Keratinocyte (primary cell): ENCODE measurements around the gene TMEM150A. TPM values are rescaled to one million over a fixed set of nuclear protein-coding genes. Genes with fewer than 3 reads are reported as not detected.

Experiments
- DNase-seq: peaks from one replicate; pipeline ENCODE4 v3.0.0-alpha.2; 2011; ENCODE audit warnings: low read depth, missing footprints, low spot score
- FAIRE-seq: peaks from 2 replicates; lab custom pipeline; 2011; peaks lifted over from hg19 to GRCh38; lab: Jason Lieb, UNC
- H2AFZ ChIP-seq: 2 replicates; pipeline ENCODE4 v1.6.0; 2012; ENCODE audit warnings: low read length, control low read depth, inconsistent platforms; ENCODE audit not compliant: control insufficient read depth
- H3K27ac ChIP-seq: 2 replicates; pipeline ENCODE4 v1.5.1; 2011; ENCODE audit warnings: low read length; ENCODE audit not compliant: control insufficient read depth, insufficient read depth
- H3K27me3 ChIP-seq: 3 replicates; pipeline ENCODE4 v1.6.0; 2011; ENCODE audit warnings: low read length; ENCODE audit not compliant: control insufficient read depth, insufficient read depth; ENCODE audit errors: extremely low read depth
- H3K36me3 ChIP-seq, 2 experiments: 2 replicates in 1 of 2; 3 replicates in 1 of 2; pipeline ENCODE4 v1.5.1; 2011; ENCODE audit warnings: low read length in 2 of 2, mild to moderate bottlenecking in 1 of 2; ENCODE audit not compliant: control insufficient read depth in 2 of 2, insufficient read depth in 2 of 2; ENCODE audit errors: extremely low read depth in 1 of 2
- H3K4me1 ChIP-seq: 3 replicates; pipeline ENCODE4 v1.5.1; 2011; ENCODE audit warnings: low read length; ENCODE audit not compliant: control insufficient read depth, insufficient read depth; ENCODE audit errors: extremely low read depth
- H3K4me2 ChIP-seq: 3 replicates; pipeline ENCODE4 v1.6.0; 2011; ENCODE audit warnings: low read depth, low read length; ENCODE audit not compliant: control insufficient read depth, insufficient read depth; ENCODE audit errors: extremely low read depth
- H3K4me3 ChIP-seq, 3 experiments: fragments of 200-600 bp in 1 of 3; sonication (generic) in 1 of 3; 2 replicates in 2 of 3; 3 replicates in 1 of 3; pipeline ENCODE4 v1.5.1; 2011 to 2016; ENCODE audit warnings: low read length in 3 of 3, mild to moderate bottlenecking in 3 of 3, control low read depth in 2 of 3, inconsistent platforms in 1 of 3, low read depth in 1 of 3, mixed read lengths in 1 of 3, mixed run types in 1 of 3, moderate library complexity in 1 of 3; ENCODE audit not compliant: control insufficient read depth in 2 of 3, insufficient read depth in 2 of 3; ENCODE audit errors: extremely low read depth in 1 of 3
- H3K79me2 ChIP-seq: 2 replicates; pipeline ENCODE4 v1.6.0; 2012; ENCODE audit warnings: low read length; ENCODE audit not compliant: control insufficient read depth, insufficient read depth
- H3K9ac ChIP-seq: 3 replicates; pipeline ENCODE4 v1.6.0; 2011; ENCODE audit warnings: low read length; ENCODE audit not compliant: control insufficient read depth, insufficient read depth; ENCODE audit errors: extremely low read depth
- H3K9me1 ChIP-seq: 3 replicates; pipeline ENCODE4 v1.6.0; 2011; ENCODE audit warnings: low read length; ENCODE audit not compliant: control insufficient read depth, insufficient read depth; ENCODE audit errors: extremely low read depth
- H3K9me3 ChIP-seq: 2 replicates; pipeline ENCODE4 v1.5.1; 2012; ENCODE audit warnings: low read depth, low read length; ENCODE audit not compliant: control insufficient read depth
- H4K20me1 ChIP-seq: 3 replicates; pipeline ENCODE4 v1.6.0; 2011; ENCODE audit warnings: low read length; ENCODE audit not compliant: control insufficient read depth, insufficient read depth; ENCODE audit errors: extremely low read depth
- CTCF ChIP-seq, 3 experiments: IDR thresholded peaks in 1 of 3; conservative IDR thresholded peaks in 1 of 3; optimal IDR thresholded peaks in 1 of 3; 2 replicates in 2 of 3; 3 replicates in 1 of 3; pipeline versions ENCODE3 to v1.5.1; 2011; ENCODE audit warnings: low read length in 3 of 3, mild to moderate bottlenecking in 3 of 3, moderate library complexity in 2 of 3, control low read depth in 1 of 3, inconsistent platforms in 1 of 3; ENCODE audit not compliant: insufficient read depth in 2 of 3; ENCODE audit errors: extremely low read depth in 1 of 3
- EZH2 ChIP-seq: IDR thresholded peaks from one replicate; pipeline ENCODE4 v1.6.1; 2012; ENCODE audit warnings: inconsistent platforms, mild to moderate bottlenecking, low read length, moderate library complexity
- dilution Hi-C: fragments of 300-500 bp; cut with MboI; formaldehyde crosslinking; loops from one replicate; pipeline ENCODE4 v1.7.0; 2020; ENCODE audit warnings: low sequenced_read_pairs; ENCODE audit not compliant: extremely low pct_ligation_motif_present
- polyA plus RNA-seq, 5 experiments: library from polyadenylated mRNA; depleted of rRNA in 3 of 5; stranded (reverse) in 3 of 5; stranded (forward) in 1 of 5; unstranded in 1 of 5; fragments of >200 nt; gene quantifications; 1 replicate in 1 of 5; 2 replicates in 3 of 5; 3 replicates in 1 of 5; pipeline versions ENCODE4 v1.2.1 to v1.2.3, GENCODE V29; 2011 to 2012; ENCODE audit warnings: missing spikeins in 2 of 5, low read depth in 1 of 5, low replicate concordance in 1 of 5

The TMEM150A gene
- polyA plus RNA-seq, 1 donor (not counting 4 experiments of a cell fraction or from before 2014, with no cell fraction given): 7.7 TPM

- FAIRE-seq (no peak), DNase-seq (no peak)
- Histone ChIP-seq H3K4me3 (no peak overlapping the region), H3K9me3 (no peaks in the 10 kb centered on the region), H2AFZ (peak overlapping the region; percentile 2), H3K9ac (no peak overlapping the region), H3K4me2 (no peak overlapping the region), H3K27me3 (no peaks in the 10 kb centered on the region), H3K36me3 (no peaks in the 10 kb centered on the region), H3K4me1 (peaks cover 17% of the 10 kb centered on the region), H3K9me1 (no peaks in the 10 kb centered on the region), H3K27ac (peak overlapping the region; percentile 26), H4K20me1 (no peaks in the 10 kb centered on the region), H3K79me2 (peaks cover 4% of the 10 kb centered on the region)
- dilution Hi-C loops: no loop called here
- no peak for TF ChIP-seq CTCF (optimal IDR thresholded peaks at IDR 0.05 in 1 of 3, IDR thresholded peaks at IDR 0.05 in 1 of 3, conservative IDR thresholded peaks at IDR 0.05 in 1 of 3; ENCODE audit: extremely low read depth in 1 of 3, insufficient read depth in 2 of 3, low read length in 3 of 3)
- TF ChIP-seq EZH2: no peak
Measured at GRCh38 chr2:85590950-85591349, 11.5 kb downstream of the TMEM150A start.

- DNase-seq: no peak
- H3K4me2 ChIP-seq: no peak overlapping the region
Measured at GRCh38 chr2:85589982-85590791, 12.3 kb downstream of the TMEM150A start.

More at GRCh38 chr2:85589982-85590791, 12.3 kb downstream of the TMEM150A start:
- Histone ChIP-seq H3K9me1 (no peaks in the 10 kb centered on the region), H3K4me3 (no peak overlapping the region), H3K27me3 (no peaks in the 10 kb centered on the region), H4K20me1 (no peaks in the 10 kb centered on the region), H3K4me1 (peaks cover 24% of the 10 kb centered on the region), H3K79me2 (no peaks in the 10 kb centered on the region), H3K27ac (peak overlapping the region; percentile 26), H3K9ac (no peak overlapping the region), H3K9me3 (no peaks in the 10 kb centered on the region), H2AFZ (peak overlapping the region; percentile 15), H3K36me3 (no peaks in the 10 kb centered on the region)
- no peak for FAIRE-seq
- TF ChIP-seq EZH2 (no peak), CTCF (optimal IDR thresholded peaks at IDR 0.05 in 1 of 3, IDR thresholded peaks at IDR 0.05 in 1 of 3, conservative IDR thresholded peaks at IDR 0.05 in 1 of 3; ENCODE audit: extremely low read depth in 1 of 3, insufficient read depth in 2 of 3, low read length in 3 of 3) (no peak)
- dilution Hi-C loops: no loop called here
